Right forelimb (tissue), 1 donor: ENCODE measurements around the gene IRF6.
"Not testable (repeated sequence)": the region's sequence is repeated elsewhere in the genome, so short reads cannot be mapped to it uniquely, and the experiment has no call there.

Source experiments
- DNase-seq: peaks from one replicate; pipeline ENCODE4 v3.0.0-alpha.2; 2018

IRF6 gene

DNA sequence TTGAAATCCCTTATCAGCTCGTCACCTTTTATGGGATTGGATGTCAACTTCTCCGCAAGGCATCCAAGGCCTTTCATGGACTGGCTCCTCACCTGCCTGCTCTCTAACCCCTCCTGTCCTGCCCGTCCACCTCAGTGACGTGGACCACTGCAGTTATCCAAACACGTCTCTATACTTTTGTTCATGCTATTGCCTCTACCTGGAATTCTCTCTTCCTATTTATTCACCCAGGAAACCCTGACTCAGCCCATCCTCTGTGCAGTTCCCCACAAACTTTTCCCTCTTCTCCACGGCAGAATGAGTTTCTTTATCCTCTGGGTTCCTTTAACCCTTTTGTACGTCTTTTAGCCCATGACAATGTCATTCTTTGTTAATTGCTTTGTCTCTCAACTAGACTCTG lies 16.8 kb upstream of the IRF6 start:
- DNase-seq, result no peak

DNA sequence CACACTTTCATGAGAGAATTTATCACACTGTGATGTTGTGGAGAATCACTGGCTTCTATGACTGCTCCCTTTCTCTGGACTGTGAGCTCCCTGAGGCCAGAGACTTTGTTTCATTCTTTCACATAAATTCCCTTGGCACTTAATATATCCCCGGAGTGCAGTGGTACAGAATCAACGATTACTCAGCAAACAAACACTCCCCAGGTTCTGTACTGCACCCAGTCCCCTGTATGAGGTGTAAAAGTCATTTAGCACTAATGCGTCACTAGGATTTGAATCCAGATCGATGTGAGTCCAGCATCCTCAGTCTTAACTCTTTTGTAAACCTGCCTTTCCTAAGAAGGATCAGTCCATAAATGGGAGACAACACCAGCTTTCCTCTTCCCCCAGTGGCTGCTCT lies 15.0 kb upstream of the IRF6 start:
- DNase-seq, result no peak

DNA sequence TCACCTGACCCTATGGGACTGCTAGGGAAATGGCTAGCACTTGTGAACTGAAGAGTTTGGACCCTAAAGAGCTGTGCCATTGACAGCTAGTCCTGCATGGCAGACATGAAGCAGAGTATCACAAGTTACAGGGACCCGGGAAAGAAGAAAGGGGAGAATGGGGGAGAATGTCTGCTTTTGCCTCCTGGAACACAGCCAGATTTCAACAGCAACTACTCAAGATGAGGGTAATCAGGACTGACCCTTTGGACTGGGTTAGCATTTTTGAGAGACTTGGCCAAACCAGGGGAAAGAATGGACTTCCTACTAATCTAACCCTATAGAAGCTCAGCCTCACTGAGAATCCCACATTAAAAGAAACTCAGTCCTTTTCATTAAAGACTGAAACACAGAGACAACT lies 13.1 kb upstream of the IRF6 start:
- no peak for DNase-seq

DNA sequence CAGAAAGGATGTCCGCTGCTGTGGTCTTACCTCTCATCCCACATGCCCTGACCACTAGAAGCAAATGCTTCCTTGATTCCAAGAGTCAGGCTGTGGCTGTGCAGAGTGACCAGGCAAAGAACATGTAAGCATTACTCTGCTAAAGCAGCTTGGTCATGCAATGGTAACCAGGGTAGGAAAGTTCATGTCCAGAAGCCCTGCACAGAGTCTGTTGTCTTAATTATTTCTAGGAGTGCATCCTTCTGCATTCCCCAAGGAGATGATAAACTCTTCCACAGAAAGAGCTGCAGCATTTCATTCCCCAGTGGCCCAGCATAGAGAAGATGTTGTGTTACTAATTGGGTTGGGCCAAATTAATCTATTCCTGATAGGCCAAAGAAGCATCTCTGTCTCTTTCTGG lies 11.7 kb upstream of the IRF6 start:
- no peak for DNase-seq

GRCh38 chr1:209816923-209817322 lies 11.0 kb upstream of the IRF6 start:
- no peak for DNase-seq

DNA sequence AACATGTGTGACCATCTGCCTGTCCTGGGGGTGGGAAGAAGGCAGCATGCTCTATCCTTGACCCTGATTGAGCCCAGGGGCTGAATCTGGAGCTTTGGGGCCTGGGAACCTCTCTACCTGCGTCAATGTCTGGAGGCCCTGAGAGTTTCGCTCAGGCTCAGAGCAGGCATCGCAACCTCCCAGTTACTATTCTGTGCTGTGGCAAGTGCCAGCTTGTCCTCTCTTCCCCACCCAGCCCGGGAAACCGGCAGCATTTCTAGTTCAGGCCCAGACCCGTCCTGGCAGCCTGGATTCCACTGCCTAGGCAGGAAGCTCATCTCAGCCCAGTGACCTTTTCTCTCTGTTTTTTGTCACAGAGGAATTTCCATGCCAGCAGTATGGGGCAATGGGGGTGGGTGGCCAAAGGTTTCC lies 10.0 kb upstream of the IRF6 start:
- no peak for DNase-seq

- DNase-seq, result no peak
Measured at GRCh38 chr1:209815490-209815889, 9.5 kb upstream of the IRF6 start.

GRCh38 chr1:209813902-209814301 lies 8.0 kb upstream of the IRF6 start:
- no peak for DNase-seq

- DNase-seq, result no peak
Measured at GRCh38 chr1:209810783-209811182, 4.8 kb upstream of the IRF6 start.

GRCh38 chr1:209809611-209810010 lies 3.7 kb upstream of the IRF6 start:
- no peak for DNase-seq

DNA sequence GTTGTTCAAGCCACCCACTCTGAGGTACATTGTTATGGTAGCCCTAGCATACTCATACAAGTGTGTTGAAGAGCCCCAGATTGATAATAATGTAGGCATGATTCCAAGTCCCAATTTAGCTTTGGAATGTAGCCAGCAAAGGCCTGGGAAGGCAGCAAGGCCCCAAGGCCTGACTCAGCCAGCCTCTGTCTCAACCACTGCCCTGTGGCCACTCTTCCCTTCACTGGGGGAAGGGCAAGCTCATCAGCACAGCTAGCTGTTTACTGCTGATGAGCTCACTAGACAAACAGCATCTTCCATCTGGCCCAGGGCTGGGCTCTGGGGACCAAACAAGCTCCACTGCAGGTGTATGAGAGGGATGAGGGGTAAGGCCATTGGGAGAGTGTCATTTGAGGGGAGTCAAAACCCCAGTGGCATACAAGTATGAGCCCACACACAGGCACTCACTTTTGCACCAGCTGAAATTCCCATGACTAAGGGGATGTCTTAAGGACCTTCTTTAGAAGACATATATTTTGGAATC lies 2.2 kb upstream of the IRF6 start:
- no peak for DNase-seq

DNA sequence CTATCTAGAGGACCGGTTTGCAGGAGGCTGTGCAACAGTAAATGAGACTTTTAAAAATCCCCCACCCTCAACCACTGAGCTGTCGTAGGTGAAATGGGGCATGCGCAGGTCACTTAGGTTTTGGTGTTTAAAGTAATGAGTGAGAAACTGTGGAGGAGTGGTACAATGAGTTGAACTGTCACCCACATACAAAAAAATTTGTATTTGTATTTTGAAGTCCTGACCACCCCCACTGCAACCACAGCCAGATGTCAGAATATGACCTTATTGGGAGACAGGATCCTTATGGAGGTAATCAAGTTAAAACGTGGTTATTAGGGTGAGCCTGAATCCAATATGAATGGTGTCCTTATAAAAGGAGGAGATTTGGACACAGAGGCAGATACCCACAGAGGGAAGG lies 1.6 kb upstream of the IRF6 start:
- DNase-seq, result no peak

- no peak for DNase-seq
Measured at GRCh38 chr1:209805341-209805781, 581 bp downstream of the IRF6 start.

GRCh38 chr1:209803568-209803967 lies 2.4 kb downstream of the IRF6 start:
- DNase-seq, result no peak

- no peak for DNase-seq
Measured at GRCh38 chr1:209802780-209803152, 3.2 kb downstream of the IRF6 start.

DNA sequence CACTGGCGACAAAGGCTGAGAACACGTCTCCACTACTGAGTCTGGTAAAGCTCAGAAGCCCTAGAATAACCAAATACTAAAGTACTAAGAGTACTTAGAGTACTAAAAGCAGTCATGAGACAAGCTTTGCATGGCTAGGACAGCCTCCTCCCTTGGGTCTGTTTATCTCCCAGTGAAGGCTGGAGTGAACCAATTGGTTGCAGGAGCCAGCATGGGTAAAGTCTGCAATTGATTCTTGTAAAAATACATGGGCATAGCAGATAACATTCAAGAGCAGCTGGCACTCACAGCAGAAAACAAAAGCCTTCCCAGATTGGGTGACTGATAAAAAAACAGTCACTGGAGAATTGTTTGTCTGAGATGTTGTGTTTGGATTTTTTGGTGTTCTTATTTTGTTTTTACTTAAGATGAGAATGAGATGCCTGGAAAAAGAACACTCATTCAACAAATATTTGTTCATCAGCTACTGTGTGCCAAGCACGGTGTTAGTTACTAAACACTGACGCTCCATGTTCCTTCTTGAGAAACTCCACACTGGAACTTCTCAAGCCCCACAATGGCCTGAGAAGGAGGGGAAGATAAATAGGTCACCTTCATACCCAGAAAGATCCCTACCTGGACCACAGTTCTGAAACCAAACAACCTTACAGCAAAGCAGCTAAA lies 3.7 kb downstream of the IRF6 start:
- DNase-seq, result no peak

DNA sequence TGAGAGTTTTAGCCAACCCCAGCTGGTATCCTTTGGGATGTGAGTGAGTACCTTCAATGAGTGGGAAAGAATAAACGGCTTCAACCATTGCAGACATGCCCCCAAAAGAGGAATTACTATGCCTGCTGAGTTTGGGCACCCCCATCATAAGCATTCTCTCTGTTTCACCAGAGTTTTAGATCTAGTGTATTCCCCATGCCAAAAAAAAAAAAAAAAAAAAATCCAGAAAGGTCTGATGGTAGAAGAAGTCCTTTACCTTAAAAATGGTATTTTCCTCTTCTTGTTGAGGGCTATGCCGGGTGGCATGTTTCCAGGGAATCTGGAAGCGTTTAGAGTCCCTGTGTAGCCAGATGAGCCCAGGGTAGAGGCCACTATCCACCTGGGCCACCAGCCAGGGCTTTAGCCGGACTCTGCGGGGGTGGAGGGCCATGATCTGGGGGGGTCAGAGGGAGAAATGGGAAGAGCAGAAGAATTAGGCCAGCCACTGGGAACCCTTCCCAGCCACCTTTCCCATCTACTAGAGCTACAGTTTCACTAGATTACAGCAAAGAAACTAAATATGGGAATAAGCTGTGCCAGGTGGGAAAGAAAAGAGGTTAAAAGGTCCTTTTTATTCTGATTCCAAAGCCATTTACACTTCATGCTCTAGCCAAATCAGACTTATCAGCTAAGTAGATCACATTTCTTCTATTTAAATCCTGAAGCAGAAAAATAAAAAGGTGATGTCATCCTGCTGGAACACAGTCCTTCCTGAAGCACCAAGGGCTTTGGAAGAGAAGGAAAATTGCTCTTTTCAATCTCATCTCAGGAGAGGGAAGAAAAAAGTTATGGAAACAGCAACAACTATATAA lies 4.7 kb downstream of the IRF6 start:
- DNase-seq, result no peak

GRCh38 chr1:209797978-209798639 lies 7.8 kb downstream of the IRF6 start:
- DNase-seq, result no peak

- not testable (repeated sequence) for DNase-seq
Measured at GRCh38 chr1:209793711-209794110, 12.2 kb downstream of the IRF6 start.

DNA sequence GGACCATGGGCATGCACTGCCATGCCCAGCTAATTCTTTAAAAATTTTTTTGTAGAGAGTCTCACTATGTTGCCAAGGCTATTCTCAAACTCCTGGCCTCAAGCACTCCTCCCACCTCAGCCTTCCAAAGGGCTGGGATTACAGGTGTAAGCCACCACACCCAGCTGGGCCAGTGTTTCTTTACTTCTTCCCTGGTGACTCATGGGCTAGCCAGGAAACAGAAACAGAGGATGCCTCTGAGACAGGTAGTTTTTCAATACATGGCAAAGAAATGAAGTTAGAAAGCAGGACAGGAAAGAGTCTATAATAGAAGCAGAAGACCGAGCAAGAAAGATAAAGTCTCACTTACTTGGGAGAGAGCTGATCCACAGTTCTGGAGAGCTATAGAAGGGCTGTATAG lies 14.0 kb downstream of the IRF6 start:
- DNase-seq, result no peak

GRCh38 chr1:209790286-209791193 lies 15.4 kb downstream of the IRF6 start:
- DNase-seq, result no peak

DNA sequence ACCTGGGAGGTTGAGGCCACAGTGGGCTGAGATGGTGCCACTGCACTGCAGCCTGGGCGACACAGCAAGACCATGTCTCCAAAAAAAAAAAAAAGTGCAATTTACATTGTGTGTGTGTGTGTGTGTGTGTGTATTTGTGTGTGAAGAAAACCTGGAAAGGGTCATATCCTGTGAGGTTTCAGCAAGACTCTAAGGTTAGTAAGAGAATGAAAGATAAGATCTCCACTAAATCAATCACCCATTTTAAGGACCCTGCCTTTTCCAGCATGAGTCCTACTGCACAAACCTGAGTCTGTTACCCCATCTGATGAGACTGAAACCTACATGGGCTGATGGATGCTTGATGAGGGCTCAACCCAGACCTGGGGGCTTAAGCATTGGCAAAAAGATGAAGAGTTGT lies 16.7 kb downstream of the IRF6 start:
- no peak for DNase-seq

DNA sequence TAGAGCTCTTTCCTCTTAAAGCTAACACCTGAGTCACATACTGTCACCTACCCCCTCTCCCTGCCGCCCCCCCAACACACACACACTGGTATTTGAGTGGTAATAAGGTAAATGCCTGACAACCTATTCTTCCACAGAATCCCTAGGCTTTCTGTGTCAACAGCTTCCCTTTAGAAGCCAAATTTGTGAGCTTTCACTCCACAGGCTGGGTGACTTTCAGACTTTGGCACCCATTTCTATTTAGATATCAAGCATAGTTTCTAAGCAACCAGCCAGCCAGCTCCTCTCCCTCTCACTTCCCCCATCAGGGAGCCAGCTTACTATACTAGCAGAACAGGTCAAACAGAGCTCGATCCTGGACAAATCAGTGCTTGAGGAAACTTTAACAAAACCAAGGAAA lies 18.4 kb downstream of the IRF6 start:
- DNase-seq, result no peak
